GM19397 (cell line): Measurements from ENCODE around the gene SOX11.
"Not testable (repeated sequence)": the region's sequence is repeated elsewhere in the genome, so short reads cannot be mapped to it uniquely, and the experiment has no call there.

ENCODE experiments used
- ATAC-seq: cut with Tn5 transposase; IDR thresholded peaks from one replicate; pipeline ENCODE4 v1.9.1; 2021; ENCODE audit warnings: mild to moderate bottlenecking, moderate library complexity; ENCODE audit not compliant: unreplicated experiment

The SOX11 gene

GRCh38 chr2:5691985-5692529, at the start of gene SOX11:
Gene SOX11, plus strand, starts transcription at chr2:5692384. Its CDS starts 338 bp downstream, at chr2:5692722.
- ATAC-seq: no peak

GRCh38 chr2:5652734-5653133, 39.5 kb upstream of the SOX11 start:
- not testable (repeated sequence) for ATAC-seq

- not testable (repeated sequence) for ATAC-seq
Measured at GRCh38 chr2:5653756-5654155, 38.4 kb upstream of the SOX11 start.

GRCh38 chr2:5657231-5657630, 35.0 kb upstream of the SOX11 start:
- no peak for ATAC-seq

GRCh38 chr2:5660591-5660990, 31.6 kb upstream of the SOX11 start:
- no peak for ATAC-seq

GRCh38 chr2:5661362-5661761, 30.8 kb upstream of the SOX11 start:
- no peak for ATAC-seq

GRCh38 chr2:5664278-5664681, 27.9 kb upstream of the SOX11 start:
- ATAC-seq: no peak

- no peak for ATAC-seq
Measured at GRCh38 chr2:5665066-5665465, 27.1 kb upstream of the SOX11 start.

- ATAC-seq: no peak
Measured at GRCh38 chr2:5666798-5667197, 25.4 kb upstream of the SOX11 start.

- ATAC-seq: not testable (repeated sequence)
Measured at GRCh38 chr2:5667655-5668054, 24.5 kb upstream of the SOX11 start.

- no peak for ATAC-seq
Measured at GRCh38 chr2:5668682-5669250, 23.4 kb upstream of the SOX11 start.

GRCh38 chr2:5672749-5673144, 19.4 kb upstream of the SOX11 start:
- no peak for ATAC-seq

GRCh38 chr2:5673145-5674025, 18.8 kb upstream of the SOX11 start:
- ATAC-seq: no peak

GRCh38 chr2:5674026-5674340, 18.2 kb upstream of the SOX11 start:
- no peak for ATAC-seq

- no peak for ATAC-seq
Measured at GRCh38 chr2:5677133-5677532, 15.1 kb upstream of the SOX11 start.

- ATAC-seq: no peak
Measured at GRCh38 chr2:5683471-5683870, 8.7 kb upstream of the SOX11 start.

GRCh38 chr2:5685225-5685624, 7.0 kb upstream of the SOX11 start:
- no peak for ATAC-seq

- no peak for ATAC-seq
Measured at GRCh38 chr2:5686068-5686467, 6.1 kb upstream of the SOX11 start.

GRCh38 chr2:5686536-5686935, 5.6 kb upstream of the SOX11 start:
- no peak for ATAC-seq

- ATAC-seq: no peak
Measured at GRCh38 chr2:5689750-5690149, 2.4 kb upstream of the SOX11 start.

GRCh38 chr2:5690286-5690685, 1.9 kb upstream of the SOX11 start:
- no peak for ATAC-seq

- ATAC-seq: no peak
Measured at GRCh38 chr2:5690718-5691220, 1.4 kb upstream of the SOX11 start.
